ENCODE data around the gene HMCN2.

HMCN2 gene

DNA sequence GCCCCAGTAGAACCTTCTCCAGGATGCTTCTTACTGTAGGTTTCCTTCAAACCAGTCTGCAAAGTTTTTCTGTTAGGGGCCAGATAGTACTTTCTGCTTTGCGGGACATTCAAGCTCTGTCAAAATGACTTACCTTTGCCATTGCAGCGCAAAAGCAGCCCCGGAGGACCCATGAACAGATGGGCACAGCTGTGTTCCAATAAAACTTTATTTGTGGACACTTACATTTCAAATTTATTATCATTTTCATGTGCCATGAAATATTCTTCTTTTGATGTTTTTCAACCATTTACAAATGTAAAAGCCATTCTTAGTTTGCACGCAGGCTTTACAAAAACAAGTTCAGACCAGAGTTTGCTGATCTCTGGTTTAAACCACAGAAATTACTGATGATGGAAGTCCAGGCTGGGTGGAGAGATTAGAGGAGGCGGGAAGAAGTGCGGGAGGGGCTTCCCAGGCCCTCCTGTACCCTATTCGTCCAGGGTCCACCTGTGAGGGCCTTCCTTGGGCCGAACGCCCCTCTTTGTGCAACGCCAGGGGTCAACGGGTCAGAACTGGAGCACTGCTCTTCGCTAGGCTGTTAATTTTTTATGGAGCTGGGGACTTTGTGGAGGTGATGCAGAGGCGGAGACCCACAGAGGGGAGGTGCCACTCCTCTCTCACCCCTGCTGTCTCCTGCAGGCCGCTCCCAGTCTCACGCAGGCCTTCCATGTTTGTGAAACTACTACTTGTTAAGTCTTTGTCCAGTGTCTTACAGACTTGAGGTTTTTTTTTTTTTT is 171.6 kb downstream of the HMCN2 start:
- DNase-seq (ENCODE audit: low read depth) = no peak
- H3K4me3 ChIP-seq (ENCODE audit: control insufficient read depth, low read depth, low read length) = no peak overlapping the region
- TF ChIP-seq, protein P1, sequence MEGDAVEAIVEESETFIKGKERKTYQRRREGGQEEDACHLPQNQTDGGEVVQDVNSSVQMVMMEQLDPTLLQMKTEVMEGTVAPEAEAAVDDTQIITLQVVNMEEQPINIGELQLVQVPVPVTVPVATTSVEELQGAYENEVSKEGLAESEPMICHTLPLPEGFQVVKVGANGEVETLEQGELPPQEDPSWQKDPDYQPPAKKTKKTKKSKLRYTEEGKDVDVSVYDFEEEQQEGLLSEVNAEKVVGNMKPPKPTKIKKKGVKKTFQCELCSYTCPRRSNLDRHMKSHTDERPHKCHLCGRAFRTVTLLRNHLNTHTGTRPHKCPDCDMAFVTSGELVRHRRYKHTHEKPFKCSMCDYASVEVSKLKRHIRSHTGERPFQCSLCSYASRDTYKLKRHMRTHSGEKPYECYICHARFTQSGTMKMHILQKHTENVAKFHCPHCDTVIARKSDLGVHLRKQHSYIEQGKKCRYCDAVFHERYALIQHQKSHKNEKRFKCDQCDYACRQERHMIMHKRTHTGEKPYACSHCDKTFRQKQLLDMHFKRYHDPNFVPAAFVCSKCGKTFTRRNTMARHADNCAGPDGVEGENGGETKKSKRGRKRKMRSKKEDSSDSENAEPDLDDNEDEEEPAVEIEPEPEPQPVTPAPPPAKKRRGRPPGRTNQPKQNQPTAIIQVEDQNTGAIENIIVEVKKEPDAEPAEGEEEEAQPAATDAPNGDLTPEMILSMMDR (IDR thresholded peaks at IDR 0.05; ENCODE audit: control insufficient read depth, insufficient read depth, low read depth, low read length, missing control alignments) = no peak

GRCh38 chr9:130438382-130438981 is 172.9 kb downstream of the HMCN2 start:
- H3K4me3 ChIP-seq (ENCODE audit: control insufficient read depth, low read depth, low read length) = no peak overlapping the region
- TF ChIP-seq, protein P1 (IDR thresholded peaks at IDR 0.05; ENCODE audit: control insufficient read depth, insufficient read depth, low read depth, low read length, missing control alignments) = no peak
- no peak for DNase-seq (ENCODE audit: low read depth)

GRCh38 chr9:130441031-130441430 is 175.5 kb downstream of the HMCN2 start:
- TF ChIP-seq, protein P1 (IDR thresholded peaks at IDR 0.05; ENCODE audit: control insufficient read depth, insufficient read depth, low read depth, low read length, missing control alignments) = no peak
- H3K4me3 ChIP-seq (ENCODE audit: control insufficient read depth, low read depth, low read length) = no peak overlapping the region
- DNase-seq (ENCODE audit: low read depth) = no peak

DNA sequence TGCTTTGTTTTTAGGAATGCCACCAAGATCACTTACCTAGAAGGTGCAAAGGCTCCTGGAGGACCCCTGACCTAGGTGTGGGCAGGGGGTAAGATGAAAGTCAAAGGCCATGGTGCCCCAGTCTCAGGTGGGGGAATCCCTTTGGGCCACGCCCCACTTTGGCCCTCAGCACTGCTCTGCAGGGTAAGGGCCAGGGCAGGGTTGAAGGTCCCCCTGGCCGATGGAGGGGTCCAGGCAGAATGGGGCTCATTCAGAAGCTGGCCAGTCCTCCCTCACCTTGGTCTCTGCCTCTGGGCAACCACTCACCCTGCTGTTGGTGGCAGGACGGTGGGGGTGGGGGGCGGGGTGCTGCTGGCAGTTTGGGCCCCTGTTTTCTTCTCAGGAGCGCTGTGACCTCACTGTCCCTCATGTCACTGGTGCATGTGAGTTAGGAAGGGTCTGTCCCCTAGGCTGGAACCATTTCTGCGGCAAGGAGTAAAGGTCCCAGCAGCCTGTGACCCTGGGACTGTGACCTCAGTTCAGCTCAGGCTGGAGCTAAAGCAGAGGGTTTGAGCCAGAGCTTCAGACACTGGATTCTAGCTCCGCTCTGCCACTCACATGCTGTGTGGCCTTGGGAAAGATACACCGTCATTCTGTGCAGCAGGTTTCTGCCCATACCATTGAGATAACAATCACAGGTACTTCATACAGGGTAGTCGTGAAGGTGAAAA is 177.3 kb downstream of the HMCN2 start:
- DNase-seq (ENCODE audit: low read depth) = no peak
- TF ChIP-seq, protein P1 (IDR thresholded peaks at IDR 0.05; ENCODE audit: control insufficient read depth, insufficient read depth, low read depth, low read length, missing control alignments) = no peak
- H3K4me3 ChIP-seq (ENCODE audit: control insufficient read depth, low read depth, low read length) = no peak overlapping the region

DNA sequence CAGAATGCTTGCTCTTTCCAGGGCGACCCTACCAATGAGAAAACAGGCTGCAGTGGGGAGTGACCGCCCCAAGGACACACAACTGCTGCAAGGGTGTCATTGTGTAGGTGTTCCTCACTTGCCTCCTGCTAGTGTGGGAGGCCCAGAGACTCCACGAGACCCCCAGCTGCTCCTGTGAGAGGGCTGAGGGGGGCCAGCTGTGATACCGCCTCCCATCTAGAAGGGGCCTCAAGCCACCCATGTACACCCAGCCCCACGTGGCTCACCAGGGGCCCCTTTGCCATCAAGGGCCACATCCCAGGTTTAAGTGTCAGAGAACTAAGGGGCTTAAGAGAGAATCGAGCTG is 177.9 kb downstream of the HMCN2 start:
- DNase-seq (ENCODE audit: low read depth) = no peak
- TF ChIP-seq, protein P1 (IDR thresholded peaks at IDR 0.05; ENCODE audit: control insufficient read depth, insufficient read depth, low read depth, low read length, missing control alignments) = no peak
- H3K4me3 ChIP-seq (ENCODE audit: control insufficient read depth, low read depth, low read length) = no peak overlapping the region

GRCh38 chr9:130443840-130444492 is 178.4 kb downstream of the HMCN2 start:
- TF ChIP-seq, protein P1 (IDR thresholded peaks at IDR 0.05; ENCODE audit: control insufficient read depth, insufficient read depth, low read depth, low read length, missing control alignments) = no peak
- DNase-seq (ENCODE audit: low read depth) = no peak
- no peak overlapping the region for H3K4me3 ChIP-seq (ENCODE audit: control insufficient read depth, low read depth, low read length)
